Measurements from ENCODE around the gene TCFL5. TPM values are rescaled to one million over a fixed set of nuclear protein-coding genes. Genes with fewer than 3 reads are reported as not detected.

Gene TCFL5
- total and polyA plus RNA-seq, 3 donors from 2014 or later, result 66.4 to 184 (median 85.3) TPM

- no peaks in the 10 kb centered on the region for H3K9me3 ChIP-seq
- H3K27ac ChIP-seq, result no peak overlapping the region
- no peak for DNase-seq
- no peak overlapping the region for H3K4me3 ChIP-seq
- TF ChIP-seq, protein P1, sequence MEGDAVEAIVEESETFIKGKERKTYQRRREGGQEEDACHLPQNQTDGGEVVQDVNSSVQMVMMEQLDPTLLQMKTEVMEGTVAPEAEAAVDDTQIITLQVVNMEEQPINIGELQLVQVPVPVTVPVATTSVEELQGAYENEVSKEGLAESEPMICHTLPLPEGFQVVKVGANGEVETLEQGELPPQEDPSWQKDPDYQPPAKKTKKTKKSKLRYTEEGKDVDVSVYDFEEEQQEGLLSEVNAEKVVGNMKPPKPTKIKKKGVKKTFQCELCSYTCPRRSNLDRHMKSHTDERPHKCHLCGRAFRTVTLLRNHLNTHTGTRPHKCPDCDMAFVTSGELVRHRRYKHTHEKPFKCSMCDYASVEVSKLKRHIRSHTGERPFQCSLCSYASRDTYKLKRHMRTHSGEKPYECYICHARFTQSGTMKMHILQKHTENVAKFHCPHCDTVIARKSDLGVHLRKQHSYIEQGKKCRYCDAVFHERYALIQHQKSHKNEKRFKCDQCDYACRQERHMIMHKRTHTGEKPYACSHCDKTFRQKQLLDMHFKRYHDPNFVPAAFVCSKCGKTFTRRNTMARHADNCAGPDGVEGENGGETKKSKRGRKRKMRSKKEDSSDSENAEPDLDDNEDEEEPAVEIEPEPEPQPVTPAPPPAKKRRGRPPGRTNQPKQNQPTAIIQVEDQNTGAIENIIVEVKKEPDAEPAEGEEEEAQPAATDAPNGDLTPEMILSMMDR (IDR thresholded peaks at IDR 0.05), result no peak
- TF ChIP-seq POLR2A (IDR thresholded peaks at IDR 0.05), result no peak
- no peaks in the 10 kb centered on the region for H3K36me3 ChIP-seq (ENCODE audit: low read depth, missing control alignments)
- 79 to 82% methylated on average over 10 of the region's 10 CpGs for WGBS, 2 donors
- H3K27me3 ChIP-seq, result no peaks in the 10 kb centered on the region
- intact Hi-C loops (cut with DNase I; ENCODE audit: low total_unique reads), result no loop called here
- H3K4me1 ChIP-seq, result no peaks in the 10 kb centered on the region
Measured at GRCh38 chr20:62831854-62832211, 29.8 kb downstream of the TCFL5 start.

GRCh38 chr20:62831361-62831788 is 30.2 kb downstream of the TCFL5 start:
- no peak for TF ChIP-seq POLR2A (IDR thresholded peaks at IDR 0.05)
- TF ChIP-seq, protein P1 (IDR thresholded peaks at IDR 0.05), result no peak
- Histone ChIP-seq H3K4me1 (no peaks in the 10 kb centered on the region), H3K27me3 (no peaks in the 10 kb centered on the region), H3K27ac (no peak overlapping the region), H3K9me3 (no peaks in the 10 kb centered on the region), H3K36me3 (ENCODE audit: low read depth, missing control alignments) (no peaks in the 10 kb centered on the region), H3K4me3 (no peak overlapping the region)
- no peak for DNase-seq
- 90% methylated on average over 5 to 10 of the region's 10 CpGs for WGBS, 2 donors
- intact Hi-C loops (cut with DNase I; ENCODE audit: low total_unique reads), result no loop called here

GRCh38 chr20:62830821-62831220 is 30.8 kb downstream of the TCFL5 start:
- intact Hi-C loops (cut with DNase I; ENCODE audit: low total_unique reads), result no loop called here
- Histone ChIP-seq H3K4me1 (no peaks in the 10 kb centered on the region), H3K27me3 (no peaks in the 10 kb centered on the region), H3K27ac (no peak overlapping the region), H3K4me3 (no peak overlapping the region), H3K9me3 (no peaks in the 10 kb centered on the region), H3K36me3 (ENCODE audit: low read depth, missing control alignments) (no peaks in the 10 kb centered on the region)
- no peak for TF ChIP-seq POLR2A (IDR thresholded peaks at IDR 0.05)
- TF ChIP-seq, protein P1 (IDR thresholded peaks at IDR 0.05), result no peak
- DNase-seq, result no peak
- WGBS, 2 donors, result 96 to 97% methylated on average over 6 to 22 of the region's 22 CpGs

- no peak overlapping the region for H3K4me3 ChIP-seq
- DNase-seq, result no peak
- H3K36me3 ChIP-seq (ENCODE audit: low read depth, missing control alignments), result no peaks in the 10 kb centered on the region
- H3K4me1 ChIP-seq, result no peaks in the 10 kb centered on the region
- WGBS, 2 donors, result 90 to 94% methylated on average over 2 to 14 of the region's 14 CpGs
- H3K9me3 ChIP-seq, result no peaks in the 10 kb centered on the region
- H3K27ac ChIP-seq, result no peak overlapping the region
- TF ChIP-seq, protein P1 (IDR thresholded peaks at IDR 0.05), result no peak
- TF ChIP-seq POLR2A (IDR thresholded peaks at IDR 0.05), result no peak
- no peaks in the 10 kb centered on the region for H3K27me3 ChIP-seq
- intact Hi-C loops (cut with DNase I; ENCODE audit: low total_unique reads), result no loop called here
Measured at GRCh38 chr20:62830251-62830650, 31.4 kb downstream of the TCFL5 start.
